Cardiac fibroblast (primary cell): Measurements from ENCODE around the gene ZFP92.
"Not testable (repeated sequence)": the region's sequence is repeated elsewhere in the genome, so short reads cannot be mapped to it uniquely, and the experiment has no call there.

ENCODE experiments used
- DNase-seq, 2 donors: peaks; one replicate each; pipeline versions ENCODE4 v3.0.0 to v3.0.0-alpha.2; 2010; ENCODE audit warnings: low read depth in 2 of 2
- H3K4me3 ChIP-seq, 2 donors: replicated peaks in 1 of 2; 1 replicate in 1 of 2; 2 replicates in 1 of 2; pipeline ENCODE4 v1.5.1; 2011; ENCODE audit warnings: low read depth in 2 of 2, low read length in 2 of 2, mild to moderate bottlenecking in 2 of 2, moderate library complexity in 1 of 2
- CTCF ChIP-seq: IDR thresholded peaks from one replicate; pipeline ENCODE4 v1.5.1; 2011; ENCODE audit warnings: low read depth, mild to moderate bottlenecking, low read length, inconsistent platforms

The ZFP92 gene

GRCh38 chrX:153379971-153380581, 31.2 kb upstream of the ZFP92 start:
- peak in 1 of 2 donors; percentile 5 for DNase-seq
- H3K4me3 ChIP-seq: no peak overlapping the region
- no peak for TF ChIP-seq CTCF

- DNase-seq: peak in 1 of 2 donors; percentile 14
- no peak for TF ChIP-seq CTCF
- H3K4me3 ChIP-seq: no peak overlapping the region
Observed at GRCh38 chrX:153380691-153381090, 30.6 kb upstream of the ZFP92 start.

- peak; percentile 2 for TF ChIP-seq CTCF
- DNase-seq: peak; percentile 84 to 96
- no peak overlapping the region for H3K4me3 ChIP-seq
Observed at GRCh38 chrX:153381684-153382532, 29.4 kb upstream of the ZFP92 start.

GRCh38 chrX:153382563-153383482, 28.4 kb upstream of the ZFP92 start:
- no peak for TF ChIP-seq CTCF
- no peak overlapping the region for H3K4me3 ChIP-seq
- no peak for DNase-seq

GRCh38 chrX:153384390-153384789, 26.9 kb upstream of the ZFP92 start:
- no peak for TF ChIP-seq CTCF
- H3K4me3 ChIP-seq: no peak overlapping the region
- DNase-seq: no peak

GRCh38 chrX:153384973-153385372, 26.3 kb upstream of the ZFP92 start:
- not testable (repeated sequence) for H3K4me3 ChIP-seq, DNase-seq
